Small intestine (tissue), 7 donors: ENCODE measurements around the gene AFDN. TPM values are rescaled to one million over a fixed set of nuclear protein-coding genes. Genes with fewer than 3 reads are reported as not detected.

Experiments used
- DNase-seq, 2 donors: peaks; one replicate each; pipeline versions ENCODE4 v3.0.0 to v3.0.0-alpha.2; 2013
- FAIRE-seq: peaks from 2 replicates; lab custom pipeline; 2012; peaks lifted over from hg19 to GRCh38; lab: Jason Lieb, UNC
- H3K27ac ChIP-seq, 3 donors: one replicate each; pipeline ENCODE4 v1.5.1; 2013; ENCODE audit warnings: low read length in 2 of 3, mild to moderate bottlenecking in 2 of 3, control low read depth in 1 of 3, inconsistent platforms in 1 of 3, low read depth in 1 of 3, moderate library complexity in 1 of 3
- H3K27me3 ChIP-seq, 3 donors: one replicate each; pipeline ENCODE4 v1.6.1; 2013; ENCODE audit warnings: low read length in 3 of 3, inconsistent platforms in 1 of 3; ENCODE audit not compliant: control insufficient read depth in 3 of 3, insufficient read depth in 3 of 3
- H3K36me3 ChIP-seq, 3 donors: one replicate each; pipeline ENCODE4 v1.6.1; 2013; ENCODE audit warnings: low read length in 3 of 3, inconsistent platforms in 1 of 3, low read depth in 1 of 3, mild to moderate bottlenecking in 1 of 3, moderate library complexity in 1 of 3; ENCODE audit not compliant: control insufficient read depth in 3 of 3, insufficient read depth in 2 of 3
- H3K4me1 ChIP-seq, 3 donors: one replicate each; pipeline ENCODE4 v1.6.1; 2013; ENCODE audit warnings: low read length in 2 of 3, inconsistent platforms in 1 of 3, low read depth in 1 of 3, mild to moderate bottlenecking in 1 of 3, moderate library complexity in 1 of 3; ENCODE audit not compliant: control insufficient read depth in 3 of 3, insufficient read depth in 2 of 3
- H3K4me3 ChIP-seq, 3 donors: one replicate each; pipeline ENCODE4 v1.5.1; 2013; ENCODE audit warnings: low read length in 3 of 3, control low read depth in 1 of 3, inconsistent platforms in 1 of 3, low read depth in 1 of 3, mild to moderate bottlenecking in 1 of 3, moderate library complexity in 1 of 3
- H3K9me3 ChIP-seq, 2 donors: one replicate each; pipeline ENCODE4 v1.6.1; 2013; ENCODE audit warnings: low read depth in 1 of 2, low read length in 1 of 2; ENCODE audit not compliant: control insufficient read depth in 2 of 2, insufficient read depth in 1 of 2
- WGBS, 3 donors: extraction: QIAGEN DNeasy Blood & Tissue Kit; methylation state at CpG; one replicate each; pipeline ENCODE4 v1.1.7; 2013; 5-methylcytosine and 5-hydroxymethylcytosine counted together
- polyA plus RNA-seq, 4 donors: library from polyadenylated mRNA; stranded (reverse) in 3 of 4; unstranded in 1 of 4; fragments of 200-250 nt in 3 of 4; fragments of 120-200 nt in 1 of 4; gene quantifications; one replicate each; pipeline versions ENCODE4 v1.2.1 to v1.2.3, GENCODE V29; 2013
- donor health status: healthy with polysubstance abuse.
- donor health status: control.
- donor health status: control.
- donor health status: Bipolar disorder and iron deficiency.
- donor health status: healthy.

Gene AFDN
- polyA plus RNA-seq, 4 donors = 46.0 to 202 (median 67.9) TPM

- WGBS, 3 donors = 56 to 65% (median 61%) methylated on average over 3 of the region's 3 CpGs
- peak overlapping the region in 1 of 3 donors; percentile 24 for H3K27ac ChIP-seq
- DNase-seq = no peak
- no peaks in the 10 kb centered on the region for H3K4me1 ChIP-seq
- FAIRE-seq = no peak
- no peak overlapping the region for H3K4me3 ChIP-seq
- no peaks in the 10 kb centered on the region for H3K27me3 ChIP-seq
- H3K9me3 ChIP-seq = peaks cover 0 to 9% of the 10 kb centered on the region in 2 donors
- no peaks in the 10 kb centered on the region for H3K36me3 ChIP-seq
These were observed 181.1 kb downstream of the AFDN start for GRCh38 chr6:168007592-168008338.

GRCh38 chr6:168009331-168009730 lies 182.6 kb downstream of the AFDN start:
- DNase-seq (no peak), FAIRE-seq (no peak)
- peaks cover 0 to 16% of the 10 kb centered on the region in 2 donors for H3K9me3 ChIP-seq
- no peak overlapping the region for H3K4me3 ChIP-seq
- no peaks in the 10 kb centered on the region for H3K36me3 ChIP-seq
- no peaks in the 10 kb centered on the region for H3K4me1 ChIP-seq
- 80 to 87% (median 86%) methylated on average over 3 of the region's 3 CpGs for WGBS, 3 donors
- H3K27ac ChIP-seq = no peak overlapping the region
- H3K27me3 ChIP-seq = no peaks in the 10 kb centered on the region

GRCh38 chr6:168011291-168011690 lies 184.6 kb downstream of the AFDN start:
- peaks cover 0 to 16% of the 10 kb centered on the region in 2 donors for H3K9me3 ChIP-seq
- no peak overlapping the region for H3K27ac ChIP-seq
- FAIRE-seq (no peak), DNase-seq (no peak)
- no peaks in the 10 kb centered on the region for H3K27me3 ChIP-seq
- no peaks in the 10 kb centered on the region for H3K4me1 ChIP-seq
- H3K4me3 ChIP-seq = no peak overlapping the region
- 87 to 98% (median 93%) methylated on average over 1 of the region's 1 CpG for WGBS, 3 donors
- no peaks in the 10 kb centered on the region for H3K36me3 ChIP-seq

- Histone ChIP-seq H3K36me3 (no peaks in the 10 kb centered on the region), H3K27ac (no peak overlapping the region), H3K4me3 (no peak overlapping the region), H3K27me3 (no peaks in the 10 kb centered on the region), H3K4me1 (no peaks in the 10 kb centered on the region), H3K9me3 (peaks cover 0 to 16% of the 10 kb centered on the region in 2 donors)
- DNase-seq (no peak), FAIRE-seq (no peak)
- WGBS, 3 donors = 85 to 90% (median 87%) methylated on average over 13 of the region's 13 CpGs
These were observed 185.9 kb downstream of the AFDN start for GRCh38 chr6:168012431-168013249.

GRCh38 chr6:168013250-168013915 lies 186.7 kb downstream of the AFDN start:
- Histone ChIP-seq H3K27me3 (no peaks in the 10 kb centered on the region), H3K36me3 (no peaks in the 10 kb centered on the region), H3K9me3 (peaks cover 0 to 16% of the 10 kb centered on the region in 2 donors), H3K4me1 (no peaks in the 10 kb centered on the region), H3K27ac (no peak overlapping the region), H3K4me3 (no peak overlapping the region)
- FAIRE-seq = no peak
- 78 to 81% (median 79%) methylated on average over 7 of the region's 7 CpGs for WGBS, 3 donors
- DNase-seq = no peak

- H3K27ac ChIP-seq = no peak overlapping the region
- peaks cover 0 to 23% of the 10 kb centered on the region in 2 donors for H3K9me3 ChIP-seq
- WGBS, 3 donors = 61 to 79% (median 77%) methylated on average over 6 of the region's 6 CpGs
- H3K36me3 ChIP-seq = no peaks in the 10 kb centered on the region
- H3K27me3 ChIP-seq = no peaks in the 10 kb centered on the region
- H3K4me1 ChIP-seq = peaks cover 0 to 3% (median 0%) of the 10 kb centered on the region in 3 donors
- no peak overlapping the region for H3K4me3 ChIP-seq
- DNase-seq (no peak), FAIRE-seq (no peak)
These were observed 187.7 kb downstream of the AFDN start for GRCh38 chr6:168014428-168014827.

- H3K9me3 ChIP-seq = peaks cover 0 to 26% of the 10 kb centered on the region in 2 donors
- no peak for FAIRE-seq
- H3K4me1 ChIP-seq = peaks cover 0 to 3% (median 0%) of the 10 kb centered on the region in 3 donors
- no peak overlapping the region for H3K4me3 ChIP-seq
- no peaks in the 10 kb centered on the region for H3K27me3 ChIP-seq
- H3K27ac ChIP-seq = no peak overlapping the region
- no peaks in the 10 kb centered on the region for H3K36me3 ChIP-seq
- WGBS, 3 donors = 81 to 87% (median 85%) methylated on average over 4 of the region's 4 CpGs
- DNase-seq = no peak
These were observed 188.3 kb downstream of the AFDN start for GRCh38 chr6:168015009-168015408.

- H3K36me3 ChIP-seq = no peaks in the 10 kb centered on the region
- DNase-seq (no peak), FAIRE-seq (no peak)
- H3K4me1 ChIP-seq = peaks cover 0 to 3% (median 0%) of the 10 kb centered on the region in 3 donors
- no peaks in the 10 kb centered on the region for H3K27me3 ChIP-seq
- no peak overlapping the region for H3K4me3 ChIP-seq
- H3K9me3 ChIP-seq = peaks cover 0 to 26% of the 10 kb centered on the region in 2 donors
- no peak overlapping the region for H3K27ac ChIP-seq
- WGBS, 3 donors = 65 to 71% (median 69%) methylated on average over 14 of the region's 14 CpGs
These were observed 188.9 kb downstream of the AFDN start for GRCh38 chr6:168015482-168016175.
